Panc1 (cell line): Measurements from ENCODE around the gene MLLT3. TPM values are rescaled to one million over a fixed set of nuclear protein-coding genes. Genes with fewer than 3 reads are reported as not detected.

Source experiments
- ATAC-seq: fragments of 200-7000 bp; cut with Tn5 transposase; 2 replicates; pipeline ENCODE4 v1.9.1; 2020; ENCODE audit warnings: mild to moderate bottlenecking, moderate library complexity
- BruUV-seq: library from RNA; stranded (reverse); fragments of 400-500 nt; replicated peaks from 2 replicates; lab custom pipeline; 2021; lab: Mats Ljungman, UMichigan
- CTCF ChIA-PET: fragments of 300-600 bp; sonication (Branson Sonifier 250); formaldehyde crosslinking; loops from one replicate; lab custom pipeline; 2022; ENCODE audit warnings: antibody characterized with exemption; lab: Charles Lee
- POLR2A ChIA-PET: fragments of 300-600 bp; sonication (Branson Sonifier 250); formaldehyde crosslinking; loops from one replicate; lab custom pipeline; 2022; ENCODE audit warnings: antibody characterized with exemption; lab: Charles Lee
- DNase-seq: peaks from one replicate; pipeline ENCODE4 v3.0.0-alpha.2; 2010; ENCODE audit warnings: low read depth, low spot score
- H3K27ac ChIP-seq: 2 replicates; pipeline ENCODE4 v1.5.1; 2011; ENCODE audit warnings: mild to moderate bottlenecking, low read length, inconsistent platforms
- H3K27me3 ChIP-seq: fragments of 200-500 bp; sonication (Bioruptor generic); 2 replicates; pipeline ENCODE4 v1.6.0; 2014; ENCODE audit warnings: low read length, inconsistent platforms; ENCODE audit not compliant: control insufficient read depth, insufficient read depth
- H3K36me3 ChIP-seq: fragments of 200-500 bp; sonication (Bioruptor generic); 2 replicates; pipeline ENCODE4 v1.5.1; 2014; ENCODE audit warnings: inconsistent platforms, mild to moderate bottlenecking, low read length, moderate library complexity; ENCODE audit not compliant: control insufficient read depth, insufficient read depth
- H3K4me1 ChIP-seq: 2 replicates; pipeline ENCODE4 v1.5.1; 2011; ENCODE audit warnings: inconsistent platforms, mild to moderate bottlenecking, low read length, moderate library complexity; ENCODE audit not compliant: control insufficient read depth, insufficient read depth
- H3K4me3 ChIP-seq, 2 experiments: 2 replicates each; pipeline ENCODE4 v1.5.1; 2011 to 2012; ENCODE audit warnings: low read depth in 2 of 2, low read length in 2 of 2, mild to moderate bottlenecking in 2 of 2, inconsistent platforms in 1 of 2, moderate library complexity in 1 of 2
- H3K9me3 ChIP-seq: fragments of 200-500 bp; sonication (Bioruptor generic); 2 replicates; pipeline ENCODE4 v1.5.1; 2014; ENCODE audit warnings: low read depth, mild to moderate bottlenecking, inconsistent platforms, low read length, moderate library complexity; ENCODE audit not compliant: control insufficient read depth, insufficient read depth
- POLR2AphosphoS5 ChIP-seq: IDR thresholded peaks from 2 replicates; pipeline ENCODE4 v1.6.1; 2012; ENCODE audit warnings: mild to moderate bottlenecking, low read depth, low read length, moderate library complexity
- SIN3A ChIP-seq: IDR thresholded peaks from 2 replicates; pipeline ENCODE4 v1.6.1; 2012; ENCODE audit warnings: low read depth, mild to moderate bottlenecking, low read length, moderate library complexity, borderline replicate concordance; ENCODE audit not compliant: insufficient read depth
- TCF7L2 ChIP-seq: IDR thresholded peaks from 2 replicates; pipeline ENCODE4 v1.6.1; 2011; ENCODE audit warnings: mild to moderate bottlenecking, low read depth, low read length, inconsistent platforms
- in situ Hi-C: cut with HindIII; loops from 2 replicates; pipeline ENCODE4 v1.10.0; 2016; ENCODE audit warnings: low sequenced_read_pairs, low pct_unique_long_range_greater_than_20kb
- intact Hi-C: fragments of 100-400 bp; cut with micrococcal nuclease; formaldehyde crosslinking; loops from one replicate; pipeline ENCODE4 v1.10.0; 2022; ENCODE audit not compliant: unreplicated experiment
- total RNA-seq: library from RNA; stranded (reverse); gene quantifications from one replicate; pipeline ENCODE4 v1.2.1, GENCODE V29; 2021; ENCODE audit not compliant: unreplicated experiment
- TF ChIP-seq, protein P1 (sequence below): fragments of 450-650 bp; IDR thresholded peaks from 2 replicates; pipeline ENCODE4 v1.5.1; 2017; ENCODE audit warnings: mild to moderate bottlenecking
- TF ChIP-seq, protein P2 (sequence below), 2 experiments: IDR thresholded peaks; 2 replicates each; pipeline ENCODE4 v1.6.1; 2011 to 2012; ENCODE audit warnings: low read depth in 2 of 2, control low read depth in 1 of 2, low read length in 1 of 2, mild to moderate bottlenecking in 1 of 2, moderate library complexity in 1 of 2; ENCODE audit not compliant: insufficient read depth in 1 of 2

MLLT3 gene
- total RNA-seq, 1 experiment from 2014 or later = 0.49 TPM

DNA sequence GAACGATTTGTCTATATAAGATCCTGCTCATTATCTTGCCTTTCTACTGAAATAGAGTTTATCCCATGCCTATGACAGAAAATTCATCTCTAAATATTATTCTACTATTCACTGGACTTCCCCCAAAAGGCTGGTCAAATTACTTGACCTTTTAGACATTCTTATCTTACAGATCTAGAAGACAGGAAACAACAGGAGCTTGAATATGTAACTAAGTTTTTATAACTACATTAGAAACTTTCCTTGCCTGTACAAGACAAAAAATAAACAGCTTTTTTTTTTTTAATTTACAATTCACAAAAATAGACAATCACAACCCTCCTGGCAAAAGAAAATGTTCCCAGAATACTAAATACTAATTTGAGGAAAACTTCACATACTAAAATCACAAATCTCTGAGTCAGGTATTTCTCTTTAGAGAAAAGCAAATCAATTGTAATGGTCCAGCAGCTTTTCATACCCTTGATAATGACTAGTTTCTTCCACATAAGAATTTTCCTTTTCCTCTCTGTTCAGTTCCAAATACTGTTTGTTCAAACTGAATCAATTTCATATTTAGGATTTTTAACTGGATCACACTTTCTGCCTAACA is 68.6 kb downstream of the MLLT3 start:
- no peak overlapping the region for H3K4me3 ChIP-seq
- no TSS peak for BruUV-seq
- H3K27me3 ChIP-seq = no peaks in the 10 kb centered on the region
- in situ Hi-C loops (no loop called here), intact Hi-C loops (no loop called here)
- TF ChIP-seq POLR2AphosphoS5 (no peak), SIN3A (no peak), TCF7L2 (no peak)
- TF ChIP-seq, protein P1, sequence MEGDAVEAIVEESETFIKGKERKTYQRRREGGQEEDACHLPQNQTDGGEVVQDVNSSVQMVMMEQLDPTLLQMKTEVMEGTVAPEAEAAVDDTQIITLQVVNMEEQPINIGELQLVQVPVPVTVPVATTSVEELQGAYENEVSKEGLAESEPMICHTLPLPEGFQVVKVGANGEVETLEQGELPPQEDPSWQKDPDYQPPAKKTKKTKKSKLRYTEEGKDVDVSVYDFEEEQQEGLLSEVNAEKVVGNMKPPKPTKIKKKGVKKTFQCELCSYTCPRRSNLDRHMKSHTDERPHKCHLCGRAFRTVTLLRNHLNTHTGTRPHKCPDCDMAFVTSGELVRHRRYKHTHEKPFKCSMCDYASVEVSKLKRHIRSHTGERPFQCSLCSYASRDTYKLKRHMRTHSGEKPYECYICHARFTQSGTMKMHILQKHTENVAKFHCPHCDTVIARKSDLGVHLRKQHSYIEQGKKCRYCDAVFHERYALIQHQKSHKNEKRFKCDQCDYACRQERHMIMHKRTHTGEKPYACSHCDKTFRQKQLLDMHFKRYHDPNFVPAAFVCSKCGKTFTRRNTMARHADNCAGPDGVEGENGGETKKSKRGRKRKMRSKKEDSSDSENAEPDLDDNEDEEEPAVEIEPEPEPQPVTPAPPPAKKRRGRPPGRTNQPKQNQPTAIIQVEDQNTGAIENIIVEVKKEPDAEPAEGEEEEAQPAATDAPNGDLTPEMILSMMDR = no peak
- TF ChIP-seq, protein P2, sequence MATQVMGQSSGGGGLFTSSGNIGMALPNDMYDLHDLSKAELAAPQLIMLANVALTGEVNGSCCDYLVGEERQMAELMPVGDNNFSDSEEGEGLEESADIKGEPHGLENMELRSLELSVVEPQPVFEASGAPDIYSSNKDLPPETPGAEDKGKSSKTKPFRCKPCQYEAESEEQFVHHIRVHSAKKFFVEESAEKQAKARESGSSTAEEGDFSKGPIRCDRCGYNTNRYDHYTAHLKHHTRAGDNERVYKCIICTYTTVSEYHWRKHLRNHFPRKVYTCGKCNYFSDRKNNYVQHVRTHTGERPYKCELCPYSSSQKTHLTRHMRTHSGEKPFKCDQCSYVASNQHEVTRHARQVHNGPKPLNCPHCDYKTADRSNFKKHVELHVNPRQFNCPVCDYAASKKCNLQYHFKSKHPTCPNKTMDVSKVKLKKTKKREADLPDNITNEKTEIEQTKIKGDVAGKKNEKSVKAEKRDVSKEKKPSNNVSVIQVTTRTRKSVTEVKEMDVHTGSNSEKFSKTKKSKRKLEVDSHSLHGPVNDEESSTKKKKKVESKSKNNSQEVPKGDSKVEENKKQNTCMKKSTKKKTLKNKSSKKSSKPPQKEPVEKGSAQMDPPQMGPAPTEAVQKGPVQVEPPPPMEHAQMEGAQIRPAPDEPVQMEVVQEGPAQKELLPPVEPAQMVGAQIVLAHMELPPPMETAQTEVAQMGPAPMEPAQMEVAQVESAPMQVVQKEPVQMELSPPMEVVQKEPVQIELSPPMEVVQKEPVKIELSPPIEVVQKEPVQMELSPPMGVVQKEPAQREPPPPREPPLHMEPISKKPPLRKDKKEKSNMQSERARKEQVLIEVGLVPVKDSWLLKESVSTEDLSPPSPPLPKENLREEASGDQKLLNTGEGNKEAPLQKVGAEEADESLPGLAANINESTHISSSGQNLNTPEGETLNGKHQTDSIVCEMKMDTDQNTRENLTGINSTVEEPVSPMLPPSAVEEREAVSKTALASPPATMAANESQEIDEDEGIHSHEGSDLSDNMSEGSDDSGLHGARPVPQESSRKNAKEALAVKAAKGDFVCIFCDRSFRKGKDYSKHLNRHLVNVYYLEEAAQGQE (IDR thresholded peaks at IDR 0.05; ENCODE audit: insufficient read depth in 1 of 2, low read depth in 2 of 2, low read length in 1 of 2) = no peak
- DNase-seq = no peak
- ATAC-seq = no peak
- H3K27ac ChIP-seq = no peak overlapping the region
- no peaks in the 10 kb centered on the region for H3K9me3 ChIP-seq
- H3K36me3 ChIP-seq = no peaks in the 10 kb centered on the region
- POLR2A ChIA-PET = no interaction called here
- no peaks in the 10 kb centered on the region for H3K4me1 ChIP-seq
- CTCF ChIA-PET = no interaction called here

DNA sequence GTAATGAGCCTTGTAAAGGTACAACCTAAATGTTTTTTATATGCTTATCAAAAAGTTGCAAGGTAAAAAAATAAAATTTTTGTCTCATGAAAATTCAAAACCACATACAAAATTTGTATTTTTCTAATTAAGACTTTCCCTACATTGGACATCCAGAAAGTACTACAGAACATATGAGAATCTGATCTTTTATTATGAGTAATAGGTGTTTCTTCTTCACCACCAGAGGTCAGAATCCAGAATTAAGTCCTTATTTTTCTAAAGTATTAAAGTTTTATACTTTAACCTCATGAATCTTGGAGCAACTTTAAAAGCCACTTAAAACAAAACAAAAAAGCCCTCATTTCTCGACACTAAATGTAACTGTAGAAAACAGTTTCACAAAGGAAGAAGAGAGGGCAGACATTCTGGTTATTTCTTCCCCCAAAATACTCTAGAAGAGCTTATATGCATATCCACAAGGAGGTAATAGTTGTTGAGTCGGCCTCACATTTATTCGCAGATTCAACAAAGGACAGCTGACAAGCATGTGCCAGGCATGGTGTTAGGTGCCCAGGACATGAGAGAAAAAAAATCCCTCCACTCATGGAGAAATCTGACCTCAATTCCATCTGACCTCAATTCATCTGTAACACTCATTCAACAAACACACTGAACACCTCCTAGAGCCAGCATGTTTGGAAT is 69.3 kb downstream of the MLLT3 start:
- intact Hi-C loops = no loop called here
- no peaks in the 10 kb centered on the region for H3K9me3 ChIP-seq
- DNase-seq (no peak), ATAC-seq (no peak)
- CTCF ChIA-PET = no interaction called here
- BruUV-seq = no TSS peak
- H3K4me1 ChIP-seq = no peaks in the 10 kb centered on the region
- no peaks in the 10 kb centered on the region for H3K27me3 ChIP-seq
- no peak overlapping the region for H3K27ac ChIP-seq
- no peak overlapping the region for H3K4me3 ChIP-seq
- POLR2A ChIA-PET = no interaction called here
- TF ChIP-seq TCF7L2 (no peak), SIN3A (no peak)
- no peaks in the 10 kb centered on the region for H3K36me3 ChIP-seq
- in situ Hi-C loops = no loop called here

DNA sequence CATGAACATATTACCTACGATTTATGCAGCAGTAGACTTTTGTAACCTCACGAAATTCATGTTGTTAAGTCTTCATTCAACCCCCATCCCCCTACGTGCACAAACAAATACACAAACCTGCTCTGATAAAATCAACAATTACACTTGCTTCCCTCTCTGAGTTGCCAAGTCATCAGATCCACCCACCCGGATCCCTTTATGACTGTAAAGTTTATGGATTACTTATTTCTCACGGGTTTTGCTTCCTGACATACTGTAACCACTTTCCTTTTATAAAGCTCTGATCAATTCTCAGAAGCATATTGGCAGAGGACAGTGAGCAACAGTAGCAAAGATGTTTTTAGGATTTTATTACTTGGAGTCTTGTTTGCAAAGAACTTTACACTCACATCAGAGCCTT is 70.5 kb downstream of the MLLT3 start:
- CTCF ChIA-PET = no interaction called here
- no peaks in the 10 kb centered on the region for H3K27me3 ChIP-seq
- no peak for DNase-seq
- no peak overlapping the region for H3K4me3 ChIP-seq
- no peak for ATAC-seq
- BruUV-seq = no TSS peak
- H3K27ac ChIP-seq = no peak overlapping the region
- TF ChIP-seq SIN3A (no peak), POLR2AphosphoS5 (no peak), TCF7L2 (no peak)
- TF ChIP-seq, protein P1 = no peak
- TF ChIP-seq, protein P2 (IDR thresholded peaks at IDR 0.05; ENCODE audit: insufficient read depth in 1 of 2, low read depth in 2 of 2, low read length in 1 of 2) = no peak
- in situ Hi-C loops = no loop called here
- intact Hi-C loops = no loop called here
- H3K9me3 ChIP-seq = no peaks in the 10 kb centered on the region
- no peaks in the 10 kb centered on the region for H3K36me3 ChIP-seq
- H3K4me1 ChIP-seq = no peaks in the 10 kb centered on the region
- POLR2A ChIA-PET = no interaction called here
